Stimulated activated CD4-positive, alpha-beta T cell treated with anti-CD3 and anti-CD28 coated beads, TNF-alpha, amount 100 ng/mL, for 24 hours (primary cell): ENCODE measurements around the gene MRPS18C.
A peak's percentile ranks its signal among the peaks of the same experiment; 100 is the strongest.
"Not testable (repeated sequence)": the region's sequence is repeated elsewhere in the genome, so short reads cannot be mapped to it uniquely, and the experiment has no call there.

Source experiments
- DNase-seq, 3 experiments: peaks; one replicate each; pipeline ENCODE4 v3.0.0-alpha.2; 2020; ENCODE audit warnings: low read depth in 3 of 3

The MRPS18C gene

DNA sequence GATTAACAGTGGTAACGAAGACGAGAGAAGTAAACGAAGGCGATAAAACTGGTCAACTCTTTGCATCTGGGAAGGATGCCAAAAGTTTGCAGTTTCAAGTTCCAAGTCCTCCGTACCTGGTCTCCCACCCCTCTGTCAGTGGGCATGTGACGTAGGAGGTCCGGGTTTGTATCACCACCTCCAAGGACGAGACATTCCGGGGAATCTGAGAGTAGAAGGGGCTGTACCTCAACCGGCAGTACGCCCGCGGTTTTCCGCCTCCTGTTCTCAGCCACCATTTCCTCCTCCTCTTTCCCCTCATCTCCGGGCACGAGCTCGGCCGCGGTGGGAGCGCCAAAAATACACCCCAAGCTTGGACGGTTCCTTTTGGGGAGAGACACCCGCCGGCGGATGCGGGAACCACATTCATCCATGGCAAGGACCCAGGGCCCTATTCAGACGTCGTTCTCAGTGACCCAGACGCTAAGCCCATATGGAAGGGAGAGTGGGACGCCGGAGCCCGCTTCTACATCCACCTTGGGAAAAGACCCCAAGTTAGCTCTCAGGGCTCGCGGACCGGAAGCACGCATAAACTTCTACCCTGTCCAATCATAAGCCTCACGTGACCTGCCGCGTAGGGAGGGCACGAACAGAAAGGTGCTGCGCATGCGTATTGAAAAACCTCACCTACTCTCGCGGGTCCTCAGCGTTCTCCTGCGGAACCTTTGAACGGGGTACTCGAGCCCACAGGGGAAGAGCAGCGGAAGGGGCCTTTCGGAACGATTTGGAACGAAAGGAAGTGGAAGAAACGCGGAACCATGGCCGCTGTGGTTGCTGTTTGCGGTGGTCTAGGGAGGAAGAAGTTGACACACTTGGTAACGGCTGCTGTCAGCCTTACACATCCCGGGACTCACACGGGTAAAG lies at the start of gene MRPS18C, which contains the start of gene HELQ:
Gene MRPS18C, plus strand, starts transcription at position 778 of the 903 bp plus-strand sequence. Its CDS starts 20 bp downstream, at position 798.
Gene HELQ, minus strand, starts transcription at position 543 of the 903 bp plus-strand sequence. Its CDS starts 130 bp downstream, at position 413.
- DNase-seq: peak; percentile 85 to 92 (median 90)

DNA sequence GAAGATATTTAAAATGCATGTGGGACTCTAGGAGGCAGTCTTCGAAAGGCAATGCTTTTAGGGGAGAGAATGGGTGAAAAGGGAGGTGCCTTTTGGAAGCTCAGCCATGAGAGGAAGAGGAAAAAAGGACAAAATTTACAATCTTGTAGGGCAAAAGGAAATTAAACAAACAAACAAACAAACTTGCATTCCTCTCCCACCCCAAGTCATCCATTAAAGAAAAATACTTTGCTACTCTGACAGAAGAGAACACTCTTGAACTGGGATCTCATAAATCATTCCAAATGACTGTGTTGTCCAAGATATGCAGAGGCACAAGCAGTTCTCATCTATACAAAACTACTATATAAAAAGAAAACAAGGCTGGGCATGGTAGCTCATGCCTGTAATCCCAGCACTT lies 47.0 kb upstream of the MRPS18C start:
- DNase-seq: no peak

DNA sequence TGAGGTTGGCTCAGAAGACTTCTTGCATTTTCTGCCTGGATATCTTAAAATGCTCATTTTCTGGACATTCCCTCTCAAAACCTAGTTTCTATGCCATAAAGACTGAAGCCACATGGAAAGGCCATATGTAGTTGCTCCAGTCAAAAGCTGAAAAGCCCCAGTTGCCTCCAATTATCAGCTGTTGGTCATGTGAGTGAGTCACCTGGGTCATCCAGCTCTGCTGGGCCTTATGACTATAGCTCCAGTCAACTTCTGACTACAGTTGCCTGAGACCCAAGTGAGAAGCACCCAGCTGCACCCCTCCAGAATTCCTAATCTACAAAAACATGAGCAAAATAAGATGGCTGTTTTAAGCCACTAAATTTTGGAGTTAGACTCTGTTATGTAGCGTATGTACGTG lies 42.2 kb upstream of the MRPS18C start:
- no peak for DNase-seq

DNA sequence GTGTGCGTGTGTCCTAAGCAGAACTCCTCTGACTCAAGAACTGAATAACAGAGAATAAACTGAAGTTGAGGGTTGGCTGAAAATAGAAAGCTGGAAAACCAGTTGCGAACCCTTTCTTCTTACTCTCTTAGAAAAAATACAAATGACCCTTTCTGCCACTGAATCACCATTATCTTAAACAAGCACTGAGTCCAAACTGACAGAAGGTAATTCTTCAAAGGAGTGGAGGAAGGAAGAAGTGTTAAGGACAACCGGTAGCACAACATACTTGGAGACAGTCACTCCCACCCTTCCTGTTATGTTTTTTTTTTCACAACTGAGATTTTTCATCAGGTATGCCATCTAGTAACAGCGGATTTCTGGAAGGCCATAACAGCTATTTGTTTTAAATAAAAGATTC lies 38.3 kb upstream of the MRPS18C start:
- no peak for DNase-seq

DNA sequence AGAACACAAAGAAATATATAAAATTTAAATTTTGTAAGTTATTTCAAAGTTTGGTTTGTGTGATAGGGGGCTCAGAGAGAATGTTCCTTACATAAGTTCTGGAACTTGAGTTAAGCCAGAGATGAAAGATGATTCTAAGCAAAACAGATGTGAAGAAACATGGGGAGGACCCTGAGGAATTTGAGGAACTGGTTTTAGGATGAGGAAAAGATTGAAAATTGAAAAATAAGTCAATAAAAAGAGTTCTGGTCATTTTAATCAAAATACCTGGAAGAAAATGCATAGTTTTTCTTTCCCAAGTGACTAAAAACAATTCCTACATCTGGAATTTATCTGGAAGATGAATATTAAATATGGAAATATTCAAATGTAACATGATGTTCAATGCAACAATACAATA lies 37.6 kb upstream of the MRPS18C start:
- DNase-seq: no peak

DNA sequence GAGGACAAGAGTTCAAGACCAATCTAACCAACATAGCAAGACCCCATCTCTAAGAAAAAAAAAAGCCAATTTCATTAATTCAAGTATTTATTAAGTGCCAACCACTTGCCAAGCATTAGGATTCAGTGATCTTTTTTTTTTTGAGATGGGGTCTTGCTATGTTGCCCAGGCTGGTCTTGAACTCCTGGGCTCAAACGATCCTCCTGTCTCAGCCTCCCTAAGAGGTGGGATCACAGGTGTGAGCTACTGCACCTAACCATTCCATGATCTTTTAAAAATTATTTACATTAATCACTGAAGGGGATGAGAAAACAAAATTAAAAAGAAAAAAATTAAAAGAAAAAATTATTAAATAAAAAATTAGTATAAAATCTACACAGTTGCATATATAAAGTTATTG lies 24.7 kb upstream of the MRPS18C start:
- DNase-seq: no peak

DNA sequence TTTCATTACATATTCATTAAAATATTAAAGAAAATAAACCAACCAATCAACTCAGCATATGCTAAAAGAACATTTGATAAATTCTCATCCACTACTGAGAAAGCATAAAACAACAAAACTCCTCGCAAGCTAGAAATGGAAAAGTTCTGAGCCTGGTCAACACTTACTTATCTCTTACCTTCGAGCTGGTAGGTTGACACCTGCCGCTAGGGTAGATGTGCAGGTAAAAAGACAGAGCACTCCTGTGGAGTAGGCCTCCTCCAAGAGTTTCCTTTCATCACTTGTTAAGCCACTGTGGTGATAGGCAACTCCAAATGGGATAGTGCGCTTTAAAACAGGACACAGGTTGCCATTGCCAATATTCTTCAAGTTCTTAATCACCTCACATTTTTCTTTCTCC lies 19.2 kb upstream of the MRPS18C start:
- DNase-seq: no peak

DNA sequence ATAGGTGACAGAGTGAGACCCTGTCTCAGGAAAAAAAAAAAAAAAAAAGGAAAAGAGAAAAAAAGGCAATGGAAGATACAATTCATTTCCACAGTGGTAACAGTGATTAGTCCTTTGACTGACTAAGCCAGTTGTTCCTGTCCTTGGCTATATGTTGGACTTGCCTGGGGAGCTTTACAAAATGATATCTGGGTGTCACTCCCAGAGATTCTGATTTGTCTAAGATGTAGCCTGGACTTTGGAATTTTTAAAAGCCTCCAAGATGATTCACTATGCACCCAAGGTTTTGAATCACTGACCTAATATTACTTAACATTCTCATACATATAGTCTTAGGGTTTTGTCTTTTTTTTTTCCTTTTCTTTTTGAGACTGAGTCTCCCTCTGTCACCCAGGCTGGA lies 17.1 kb upstream of the MRPS18C start:
- no peak for DNase-seq

DNA sequence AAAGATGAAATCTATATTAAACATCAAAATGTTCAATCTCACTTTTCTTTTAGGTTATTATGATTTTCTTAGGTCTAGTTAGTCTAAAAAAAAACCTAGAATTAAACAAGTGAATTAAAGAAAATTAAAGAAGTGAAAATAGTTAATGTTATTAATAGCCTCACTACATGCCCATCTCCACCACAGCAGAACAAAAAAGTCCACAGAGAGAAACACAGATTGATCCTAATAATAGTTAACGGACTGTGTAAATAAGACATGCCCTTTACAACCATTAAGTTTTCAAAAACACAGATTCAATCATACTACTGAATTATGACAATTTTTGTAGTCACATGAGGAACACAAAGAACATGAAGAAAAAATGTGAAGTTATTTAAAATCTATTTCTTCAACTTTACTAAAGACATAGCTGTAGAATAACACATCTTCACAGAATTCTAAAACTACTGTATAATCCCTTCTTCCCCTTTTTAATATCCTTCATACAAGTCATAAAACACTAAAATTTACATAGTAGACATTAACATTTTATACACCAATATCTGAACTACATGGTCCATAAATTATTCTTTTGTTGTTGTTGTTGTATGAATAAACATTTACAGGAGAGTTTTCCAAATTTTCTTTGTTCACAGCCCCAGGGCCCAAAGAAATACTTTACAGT lies 15.6 kb upstream of the MRPS18C start:
- DNase-seq: no peak

DNA sequence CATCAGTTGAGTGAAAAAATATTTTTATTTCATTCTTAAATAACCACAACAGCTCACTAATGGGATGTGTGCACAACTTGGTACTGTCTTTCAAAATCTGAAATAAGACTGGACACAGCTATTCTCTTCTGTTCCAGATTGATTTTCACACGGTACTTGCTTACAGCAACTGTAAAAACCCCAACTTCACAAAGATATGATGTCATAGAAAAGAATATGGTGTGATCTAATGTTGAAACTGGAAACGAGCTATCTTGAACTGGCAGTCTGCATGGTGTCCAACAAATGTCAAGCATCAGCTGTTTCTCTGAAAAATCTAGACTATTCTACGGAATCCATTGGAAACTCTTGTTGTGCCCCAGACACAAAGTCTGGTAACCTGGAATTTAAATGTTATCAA lies 15.0 kb upstream of the MRPS18C start:
- DNase-seq: no peak

DNA sequence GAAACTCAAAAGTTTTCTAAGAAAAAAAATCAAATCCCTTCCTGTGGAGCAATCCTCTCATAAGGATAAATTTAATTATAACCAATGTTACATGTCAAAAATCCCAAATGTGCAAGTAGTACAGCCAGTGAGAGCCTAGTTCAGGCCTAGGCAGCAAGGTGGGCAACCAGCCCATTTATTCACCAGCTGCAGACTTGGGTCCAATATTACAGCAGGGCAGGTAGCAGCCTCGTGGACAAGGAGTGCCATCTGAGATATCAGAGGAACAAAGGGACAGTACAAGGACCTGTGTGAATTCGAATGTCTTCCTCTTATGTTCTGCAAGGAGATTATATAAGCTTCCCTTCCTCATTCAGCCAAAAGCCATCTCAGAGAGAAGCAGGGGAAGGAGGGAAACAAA lies 6.8 kb upstream of the MRPS18C start:
- DNase-seq: no peak

DNA sequence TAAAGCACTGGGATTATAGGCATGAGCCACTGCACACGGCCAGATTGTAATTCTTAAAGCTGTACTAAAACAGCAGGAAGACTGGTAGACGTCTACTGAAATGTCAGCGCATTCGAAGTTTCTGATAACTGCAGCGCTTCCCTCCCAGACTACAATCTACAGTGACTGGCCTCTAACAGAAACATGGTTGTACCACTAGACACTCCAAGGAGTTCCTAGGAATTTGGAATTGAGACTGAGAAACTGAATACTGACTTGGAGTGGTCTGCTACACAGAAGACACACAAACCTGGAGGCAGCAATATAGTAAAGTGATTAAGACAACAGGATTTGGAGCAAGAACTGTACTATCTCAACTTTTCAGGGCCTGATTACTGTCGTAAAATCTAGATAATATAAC lies 1.2 kb upstream of the MRPS18C start:
- no peak for DNase-seq

DNA sequence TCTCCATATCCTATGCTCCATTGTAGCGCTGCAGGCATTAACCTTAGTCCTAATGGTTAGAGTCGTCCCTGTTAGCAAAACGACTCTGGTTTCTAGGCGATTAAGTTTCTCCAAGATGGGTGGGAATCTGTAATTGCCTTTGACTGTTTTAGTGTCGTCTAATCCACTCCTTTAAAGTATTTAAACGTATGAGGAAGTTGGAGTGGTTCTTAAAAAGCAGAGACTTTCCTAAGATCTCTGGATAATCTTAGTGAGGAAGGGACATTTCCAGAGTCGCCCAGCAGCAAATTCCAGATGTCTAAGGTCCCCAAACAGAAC lies 285 bp downstream of the MRPS18C start:
- DNase-seq: no peak

DNA sequence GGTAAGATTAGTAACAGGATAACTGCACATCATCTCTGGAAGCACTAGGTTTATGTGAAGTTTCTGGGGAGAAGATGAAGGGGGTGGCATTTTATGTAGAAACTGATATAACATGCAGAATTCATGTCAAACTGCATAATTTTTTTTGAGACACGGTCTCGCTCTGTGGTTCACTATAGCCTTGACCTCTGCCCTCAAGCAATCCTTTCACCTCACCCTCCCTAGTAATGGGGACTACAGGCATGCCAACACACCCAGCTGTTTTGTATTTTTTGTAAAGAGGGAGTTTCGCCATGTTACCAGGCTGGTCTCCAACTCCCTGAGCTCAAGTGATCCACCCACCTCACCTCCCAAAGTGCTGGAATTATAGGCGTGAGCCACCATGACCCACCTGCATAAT lies 17.6 kb downstream of the MRPS18C start:
- DNase-seq: no peak

DNA sequence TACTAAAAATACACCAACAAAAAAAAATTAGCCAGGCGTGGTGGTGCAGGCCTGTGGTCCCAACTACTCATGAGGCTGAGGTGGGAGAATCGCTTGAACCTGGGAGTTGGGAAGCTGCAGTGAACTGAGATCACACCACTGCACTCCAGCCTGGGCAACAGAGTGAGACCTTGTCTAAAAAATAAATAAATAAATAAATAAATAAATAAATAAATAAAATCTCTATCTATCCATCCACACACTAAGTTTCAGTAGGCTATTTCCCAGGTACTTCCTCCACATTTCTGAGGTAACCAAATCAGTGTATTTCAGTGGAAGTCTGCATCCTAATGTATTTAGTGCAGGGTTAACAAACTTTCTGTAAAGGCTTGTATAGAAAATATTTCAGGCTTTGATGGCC lies 18.1 kb downstream of the MRPS18C start:
- no peak for DNase-seq

DNA sequence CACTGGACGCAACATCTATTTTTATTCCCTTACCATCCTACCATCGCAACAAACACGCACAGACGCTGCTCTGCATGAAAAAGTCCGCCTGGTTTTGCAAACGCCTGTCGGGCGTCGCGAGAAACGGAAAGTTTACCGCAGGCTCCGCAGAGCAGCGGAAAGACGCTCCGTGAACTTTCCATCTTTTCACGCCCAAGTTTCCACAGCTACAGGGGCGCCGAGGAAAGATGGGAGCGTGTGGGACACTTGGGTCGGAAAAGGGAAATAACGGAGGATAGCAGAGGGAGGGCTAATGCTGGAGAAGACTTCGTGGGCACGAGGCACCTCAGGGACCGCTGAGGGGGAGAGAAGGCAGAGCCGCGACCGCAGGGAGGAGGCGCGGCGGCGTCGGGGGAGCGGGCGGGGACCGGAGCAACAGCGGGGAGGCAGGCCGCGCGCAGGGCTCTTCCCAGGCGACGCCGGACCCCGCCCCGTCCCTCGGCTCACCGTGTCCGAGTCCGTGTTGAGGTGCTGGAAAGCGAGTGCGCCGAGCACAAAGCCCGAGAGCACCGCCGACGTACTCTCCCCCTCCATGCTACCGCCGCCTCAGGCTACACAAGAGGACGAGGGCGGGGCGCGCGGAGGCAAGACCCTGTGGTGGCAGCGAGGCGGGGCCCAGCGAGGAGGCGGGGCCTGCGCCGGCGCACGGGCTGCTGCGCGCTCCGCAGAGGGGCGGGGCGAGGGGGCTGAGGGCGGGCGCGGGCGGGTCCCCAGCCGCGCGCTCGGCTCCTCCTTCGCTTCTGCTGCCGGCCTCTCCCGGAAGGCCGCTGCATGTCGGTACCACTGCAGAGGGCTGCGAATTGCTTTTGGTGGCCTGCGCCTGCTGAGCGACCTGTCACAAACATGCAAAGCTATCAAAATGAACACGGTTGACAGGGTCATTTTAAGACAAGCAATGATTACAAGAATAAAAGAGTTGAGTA lies 28.9 kb downstream of the MRPS18C start, which contains the start of gene ABRAXAS1:
Gene ABRAXAS1, minus strand, starts transcription at position 601 of the 962 bp plus-strand sequence. Its CDS starts 28 bp downstream, at position 573.
- DNase-seq: peak; percentile 84 to 91 (median 86)

DNA sequence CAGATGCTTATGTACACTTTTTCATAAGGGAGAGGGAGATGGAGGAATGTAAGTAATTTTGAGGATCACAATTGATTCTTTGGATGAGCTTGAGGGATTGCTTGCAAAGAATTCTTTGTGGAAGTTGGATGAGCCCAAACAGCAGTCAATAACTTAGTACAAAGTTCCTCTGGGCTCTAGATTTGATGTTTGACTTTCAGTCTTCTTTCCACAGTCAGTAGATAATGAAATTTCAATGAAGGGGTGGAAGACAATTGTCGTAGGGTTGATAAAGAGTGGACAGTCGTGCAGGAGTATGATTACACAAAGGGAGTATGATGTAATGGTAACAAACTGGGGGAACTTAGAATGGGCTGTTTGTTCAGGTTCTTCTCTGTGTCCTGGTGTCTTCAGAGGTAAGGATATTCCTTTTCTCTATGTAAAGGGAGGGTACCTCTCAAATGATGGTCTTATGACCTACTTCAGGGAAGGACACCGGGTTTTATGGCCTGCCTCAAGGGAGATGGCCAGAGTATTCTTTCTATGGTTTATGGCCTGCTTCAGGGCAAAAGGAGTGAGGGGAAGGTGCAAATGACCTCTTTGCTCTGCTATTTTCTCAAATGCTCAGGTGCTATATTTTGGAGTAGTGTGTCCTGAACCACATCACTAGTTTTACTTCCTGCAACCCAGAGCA lies 30.7 kb downstream of the MRPS18C start:
- no peak for DNase-seq

DNA sequence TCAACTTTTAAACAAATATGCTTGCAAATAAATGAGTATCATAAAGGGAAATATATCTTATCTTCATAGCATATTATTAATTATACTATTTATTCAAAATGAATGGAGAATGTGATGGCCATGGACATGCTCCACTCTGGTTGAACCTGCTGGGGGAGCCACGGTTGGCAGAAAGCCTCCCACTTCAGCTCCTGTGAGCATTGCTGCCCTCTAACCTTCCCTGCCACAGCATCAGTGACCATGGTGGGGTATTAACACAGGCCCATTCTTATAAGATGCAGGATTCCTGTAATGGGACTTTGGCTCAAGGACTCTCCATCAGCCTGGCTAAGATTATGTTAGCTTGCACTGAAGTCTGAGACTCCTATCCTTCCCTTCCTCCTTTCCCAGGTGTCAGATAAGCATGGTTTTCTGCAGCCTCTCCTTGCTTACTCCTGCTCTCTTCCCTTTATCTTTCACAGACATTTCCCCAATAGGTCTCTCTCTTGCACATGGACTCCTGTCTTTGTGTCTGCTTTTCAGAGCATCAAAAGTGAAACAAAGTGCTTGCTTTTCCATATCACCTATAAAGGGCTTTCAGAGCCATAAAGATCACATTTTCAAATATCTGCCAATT lies 34.0 kb downstream of the MRPS18C start:
- DNase-seq: no peak

DNA sequence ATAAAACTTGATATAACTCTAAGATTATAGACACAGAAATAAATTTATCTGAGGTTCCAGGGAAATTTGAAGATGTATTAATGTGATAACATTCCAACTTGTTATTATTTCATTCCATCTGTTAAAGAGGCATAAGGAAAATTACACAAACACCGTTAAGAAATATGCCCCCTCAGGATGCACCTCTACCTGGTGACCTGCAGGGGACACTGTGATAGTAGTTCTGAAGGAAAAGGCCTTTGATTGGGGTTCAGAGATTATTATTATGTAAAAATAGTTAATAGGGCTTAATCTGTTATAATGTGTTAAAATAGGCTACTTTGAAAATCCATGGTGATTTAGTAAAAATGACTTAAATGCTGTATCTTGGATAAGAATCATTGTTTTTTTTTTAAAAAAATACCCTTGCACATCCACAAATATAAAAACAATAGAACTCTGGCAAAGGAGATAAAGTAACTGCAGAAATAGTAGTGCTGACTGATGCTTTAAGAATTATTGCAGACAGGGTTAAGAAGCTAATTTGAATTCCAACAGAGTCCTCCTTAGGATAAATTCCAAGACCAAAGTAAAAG lies 35.1 kb downstream of the MRPS18C start:
- DNase-seq: no peak

DNA sequence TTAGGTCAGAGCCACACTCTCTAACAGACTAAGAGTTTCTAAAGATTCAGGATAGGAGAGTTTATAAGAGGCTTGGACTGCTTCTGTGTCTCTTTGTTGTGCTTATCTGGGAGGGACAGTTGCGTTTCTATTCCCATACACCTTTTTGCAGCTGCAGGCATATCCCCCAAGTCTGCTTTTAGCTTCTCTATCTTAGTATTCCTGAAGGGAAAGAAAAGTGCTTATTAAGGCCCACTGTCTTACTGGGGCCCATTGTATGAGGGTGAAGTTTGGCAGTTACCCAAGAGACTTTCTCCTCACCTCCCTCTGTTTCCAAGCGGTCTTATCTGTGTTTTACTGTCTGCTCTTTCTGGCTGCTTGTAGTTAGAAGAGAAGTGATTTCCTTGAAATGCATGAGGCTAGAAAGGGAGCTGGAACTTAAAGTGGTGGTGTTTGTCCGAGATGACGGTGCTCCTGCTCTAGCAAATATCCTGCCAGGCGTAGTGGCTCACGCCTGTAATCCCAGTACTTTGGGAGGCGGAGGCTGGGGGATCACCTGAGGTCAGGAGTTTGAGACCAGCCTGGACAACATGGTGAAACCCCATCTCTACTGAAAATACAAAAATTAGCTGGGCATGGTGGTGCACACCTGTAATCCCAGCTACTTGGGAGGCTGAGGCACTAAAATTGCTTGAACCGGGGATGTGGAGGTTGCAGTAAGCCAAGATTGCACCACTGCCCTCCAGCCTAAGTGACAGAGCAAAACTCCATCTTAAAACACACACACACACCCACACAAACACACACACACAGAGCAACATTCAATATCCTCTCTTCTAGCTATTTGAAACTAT lies 40.4 kb downstream of the MRPS18C start:
- not testable (repeated sequence) for DNase-seq
